Hematopoietic multipotent progenitor cell treated with erythropoietin and hydrocortisone succinate and interleukin-3 and kit ligand, for 17 days (in vitro differentiated cells): ENCODE results near the gene CCDC177.

Experiments used
- DNase-seq: peaks from one replicate; pipeline ENCODE4 v3.0.0-alpha.2; 2015; ENCODE audit warnings: low spot score

CCDC177 gene

DNA sequence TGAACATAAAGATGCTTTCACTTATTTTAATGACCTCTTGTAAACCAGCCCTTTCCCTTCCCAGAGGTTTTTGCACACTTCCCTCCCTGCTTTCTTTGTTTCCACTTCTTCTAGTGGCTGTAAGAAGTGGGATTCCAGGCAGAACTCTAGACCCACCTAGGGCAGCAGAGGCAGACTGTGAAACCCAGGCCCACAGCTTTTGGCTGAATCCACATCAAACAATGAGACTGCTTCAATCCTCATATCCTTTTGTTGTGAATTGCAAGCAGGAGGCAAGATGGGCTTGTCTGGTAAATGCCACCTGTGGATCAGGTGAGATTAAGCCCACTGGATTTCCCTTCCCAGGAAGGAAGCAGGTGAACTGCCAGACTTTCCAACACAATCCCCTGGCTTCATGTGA, 12.8 kb downstream of the CCDC177 start:
- no peak for DNase-seq

DNA sequence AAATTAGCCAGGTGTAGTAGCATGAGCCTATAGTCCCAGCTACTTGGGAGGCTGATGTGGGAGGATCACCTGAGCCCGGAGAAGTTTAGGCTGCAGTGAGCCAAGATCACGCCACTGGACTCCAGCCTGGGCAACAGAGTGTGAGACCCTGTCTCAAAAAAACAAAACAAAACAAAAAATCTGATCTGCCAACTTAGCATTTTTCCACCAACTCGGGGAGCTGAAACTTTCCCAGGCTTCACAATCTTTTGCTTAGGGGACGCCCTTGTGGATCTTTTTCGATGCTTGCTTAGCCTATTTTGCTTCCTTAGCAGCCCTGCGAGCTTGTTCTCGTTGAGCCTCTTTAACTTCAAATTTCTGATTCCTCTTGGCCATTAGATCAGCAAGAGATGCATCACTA, 13.8 kb downstream of the CCDC177 start:
- DNase-seq, result no peak

DNA sequence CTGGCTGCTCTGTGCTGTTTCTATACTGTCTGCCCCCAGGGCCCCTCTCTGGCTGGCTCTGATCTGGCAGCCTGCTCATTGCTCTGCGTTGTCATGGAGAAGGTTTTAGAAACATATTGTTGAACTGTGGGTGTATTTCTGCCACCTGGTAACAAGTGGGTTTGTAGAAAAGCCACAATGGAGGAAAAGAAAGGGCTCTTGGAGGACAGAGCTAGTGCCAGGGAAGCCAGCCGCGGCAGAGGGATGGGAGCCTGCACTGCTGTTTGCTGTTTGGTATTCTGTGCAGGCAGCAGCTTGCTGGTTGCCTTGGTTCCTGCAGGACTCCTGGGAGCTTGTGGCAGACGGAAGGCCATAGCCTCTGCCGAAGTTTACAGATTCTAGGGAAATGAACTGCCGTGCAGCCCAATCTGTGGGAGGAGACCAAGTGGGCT, 15.1 kb downstream of the CCDC177 start:
- no peak for DNase-seq

DNA sequence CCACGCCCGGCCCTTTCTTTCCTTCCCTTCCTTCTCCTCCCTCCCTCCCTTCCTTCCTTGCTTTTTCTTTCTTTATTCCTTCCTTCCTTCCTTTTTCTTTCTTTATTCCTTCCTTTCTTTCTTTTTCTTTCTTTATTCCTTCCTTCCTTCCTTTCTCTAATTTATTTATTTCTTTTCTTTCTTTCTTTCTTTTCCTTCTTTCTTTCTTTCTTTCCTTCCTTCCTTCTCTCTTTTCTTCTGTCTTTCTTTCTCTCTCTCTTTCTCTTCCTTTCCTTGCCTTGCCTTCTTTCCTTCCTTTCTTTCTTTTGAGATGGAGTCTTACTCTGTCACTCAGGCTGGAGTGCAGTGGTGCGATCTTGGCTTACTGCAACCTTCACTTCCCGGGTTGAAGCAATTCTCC, 15.9 kb downstream of the CCDC177 start:
- no peak for DNase-seq

DNA sequence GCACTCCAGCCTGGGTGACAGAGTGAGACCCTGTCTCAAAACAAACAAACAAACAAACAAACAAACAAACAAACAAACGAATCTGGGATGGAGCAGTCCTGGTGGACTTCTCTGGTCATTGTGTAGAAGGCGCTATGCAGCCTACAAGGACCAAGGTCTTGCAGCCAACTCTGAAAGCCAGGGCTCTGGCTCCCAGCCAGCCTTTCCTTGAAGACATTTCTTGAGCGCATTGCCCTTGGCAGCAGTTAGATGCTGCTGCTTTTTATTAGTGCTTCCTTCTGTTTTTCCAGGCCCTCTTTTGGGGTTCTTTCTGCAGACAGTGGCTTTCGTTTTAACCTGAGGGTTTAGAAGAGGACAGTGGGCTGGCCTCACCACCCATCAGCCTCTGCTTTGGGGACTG, 20.2 kb downstream of the CCDC177 start:
- no peak for DNase-seq

DNA sequence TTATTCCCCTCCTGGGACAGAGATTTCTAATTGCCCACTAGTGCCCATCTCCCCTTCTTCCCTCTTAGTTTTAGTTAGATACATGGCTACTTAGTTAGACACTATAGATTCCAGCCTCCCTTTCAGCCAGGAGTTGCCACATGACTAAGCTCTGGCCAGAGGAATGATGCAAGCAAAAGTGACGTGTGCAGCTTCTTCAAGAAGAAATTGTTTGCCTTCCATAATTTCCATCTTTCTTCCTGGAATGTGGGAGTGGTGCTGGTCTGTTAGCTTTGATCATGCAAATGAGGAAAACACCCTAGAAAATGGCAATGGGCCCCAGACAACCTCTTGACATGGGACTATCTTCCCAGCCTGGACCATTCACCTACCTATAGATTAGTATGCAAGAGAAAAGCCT, 21.4 kb downstream of the CCDC177 start:
- DNase-seq, result no peak

DNA sequence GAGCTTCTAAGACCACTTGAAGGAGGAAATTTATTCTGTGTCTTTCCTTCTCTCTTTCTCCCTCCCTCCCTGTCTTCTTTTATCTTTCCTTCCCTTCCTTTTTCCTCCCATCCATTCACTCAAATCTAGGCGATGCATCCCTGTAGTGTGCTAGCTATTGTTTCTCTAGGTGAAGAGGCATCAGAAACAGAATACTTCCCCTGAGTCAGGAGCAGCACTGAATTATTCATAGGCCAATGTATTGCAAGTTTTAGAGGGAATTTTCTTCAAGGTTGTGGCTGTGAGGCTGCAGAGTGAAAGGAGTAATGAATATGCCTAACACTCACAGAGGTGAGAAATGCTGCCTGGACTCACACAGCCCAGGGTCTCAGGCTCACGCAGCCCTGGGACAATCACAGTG, 23.2 kb downstream of the CCDC177 start:
- no peak for DNase-seq

DNA sequence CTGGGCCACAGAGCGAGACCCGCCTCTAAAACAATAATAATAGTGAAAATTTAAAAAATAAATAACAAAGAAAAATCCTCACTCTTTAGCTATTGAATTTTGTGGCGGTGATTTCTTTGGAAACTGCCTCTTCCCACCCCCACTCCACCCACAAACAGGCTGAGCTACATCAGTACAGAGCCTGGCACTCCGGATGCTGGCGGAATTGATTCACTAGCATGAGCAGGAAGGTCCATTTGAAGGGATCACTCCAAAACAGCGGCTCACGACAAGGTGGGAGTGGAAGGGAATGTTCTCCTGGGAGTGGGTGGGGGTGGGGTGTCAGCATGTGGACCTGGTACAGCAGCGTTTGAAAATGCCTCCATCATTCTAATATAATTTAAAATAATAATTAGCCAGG, 26.1 kb downstream of the CCDC177 start:
- DNase-seq, result no peak

DNA sequence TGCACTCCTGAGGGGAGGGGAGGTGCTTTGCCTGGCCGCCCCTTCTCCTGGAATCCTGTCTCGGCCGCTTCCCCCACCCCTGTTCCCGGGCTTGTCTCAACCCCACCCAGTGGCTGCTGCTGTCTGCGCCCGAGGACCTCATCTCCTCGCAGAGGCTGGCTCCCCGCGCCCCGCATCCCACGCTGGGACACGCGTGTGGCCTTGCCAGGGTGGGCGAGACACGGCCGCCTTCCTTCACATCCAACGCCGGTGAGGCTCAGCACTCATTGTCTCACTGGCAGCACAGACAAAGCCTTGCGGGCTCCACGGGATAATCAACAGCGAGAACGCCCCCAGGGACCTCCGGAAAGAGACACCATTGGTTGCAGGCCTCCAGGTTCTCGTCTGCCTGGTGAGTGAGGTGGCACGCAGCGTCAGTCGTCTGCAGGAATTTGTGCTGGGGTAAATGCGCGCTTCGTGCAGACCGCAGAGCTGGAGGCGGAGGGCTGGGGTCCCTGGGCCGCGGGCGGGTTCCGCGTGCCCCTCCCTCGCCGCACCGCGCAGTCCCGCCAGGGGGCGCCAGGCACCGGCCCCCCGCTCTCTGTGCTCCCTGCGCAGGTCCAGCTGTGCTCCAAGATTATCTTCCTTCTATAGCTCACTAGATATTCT, 26.8 kb downstream of the CCDC177 start:
- no peak for DNase-seq

DNA sequence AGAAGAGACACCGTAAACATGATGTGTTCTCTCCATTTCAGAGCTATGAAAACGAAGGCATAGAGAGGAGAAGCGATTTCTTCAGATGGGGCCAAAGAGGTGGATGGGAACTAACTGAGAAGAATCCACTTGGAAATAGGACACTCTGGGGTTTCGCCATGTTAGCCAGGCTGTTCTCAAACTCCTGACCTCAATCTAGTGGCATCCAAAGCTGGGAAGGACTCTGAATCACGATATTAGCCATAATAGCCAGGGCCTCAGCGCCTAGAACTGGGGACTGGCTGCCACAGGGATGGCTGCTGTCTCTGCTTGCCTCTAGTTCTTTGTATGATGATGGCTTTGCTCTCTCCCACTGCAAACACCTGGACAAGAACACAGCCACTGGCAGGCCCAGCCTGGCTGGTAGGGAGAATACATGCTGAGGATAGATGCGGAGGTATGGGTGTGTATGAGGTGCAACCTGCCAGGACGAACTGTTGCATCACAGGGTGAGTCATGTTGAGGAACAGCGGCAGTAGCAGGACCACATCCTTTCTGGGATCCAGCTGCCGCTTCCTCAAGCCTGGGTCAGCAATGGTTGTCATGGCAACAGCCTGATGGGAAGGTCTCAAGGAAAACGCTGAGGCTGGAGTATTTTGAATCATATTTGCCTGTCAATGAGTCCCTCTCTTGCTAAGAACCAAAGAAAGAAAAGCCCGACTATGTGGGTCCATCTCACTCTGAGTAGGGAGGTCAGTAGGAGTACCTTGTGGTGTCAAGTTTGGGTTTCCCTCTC, 31.1 kb downstream of the CCDC177 start:
- DNase-seq, result no peak

DNA sequence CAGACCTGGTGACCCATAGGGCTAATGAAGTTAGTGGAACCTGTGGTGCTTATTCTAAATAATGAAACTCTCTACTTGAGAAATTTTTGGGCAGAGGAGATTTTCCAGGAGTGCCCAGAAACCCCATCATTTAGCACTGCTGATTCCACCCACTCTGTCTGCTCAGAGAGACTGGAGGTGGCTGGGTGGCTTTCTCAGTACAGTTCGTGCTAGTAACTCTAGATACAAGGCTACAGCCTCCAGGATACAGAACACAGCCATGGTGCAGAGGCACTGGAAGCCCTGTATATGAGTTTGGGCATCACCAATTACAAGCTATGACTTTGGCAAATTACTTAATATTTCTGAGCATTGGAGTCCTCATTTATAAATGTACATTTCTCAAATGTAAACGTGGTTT, 32.4 kb downstream of the CCDC177 start:
- no peak for DNase-seq

DNA sequence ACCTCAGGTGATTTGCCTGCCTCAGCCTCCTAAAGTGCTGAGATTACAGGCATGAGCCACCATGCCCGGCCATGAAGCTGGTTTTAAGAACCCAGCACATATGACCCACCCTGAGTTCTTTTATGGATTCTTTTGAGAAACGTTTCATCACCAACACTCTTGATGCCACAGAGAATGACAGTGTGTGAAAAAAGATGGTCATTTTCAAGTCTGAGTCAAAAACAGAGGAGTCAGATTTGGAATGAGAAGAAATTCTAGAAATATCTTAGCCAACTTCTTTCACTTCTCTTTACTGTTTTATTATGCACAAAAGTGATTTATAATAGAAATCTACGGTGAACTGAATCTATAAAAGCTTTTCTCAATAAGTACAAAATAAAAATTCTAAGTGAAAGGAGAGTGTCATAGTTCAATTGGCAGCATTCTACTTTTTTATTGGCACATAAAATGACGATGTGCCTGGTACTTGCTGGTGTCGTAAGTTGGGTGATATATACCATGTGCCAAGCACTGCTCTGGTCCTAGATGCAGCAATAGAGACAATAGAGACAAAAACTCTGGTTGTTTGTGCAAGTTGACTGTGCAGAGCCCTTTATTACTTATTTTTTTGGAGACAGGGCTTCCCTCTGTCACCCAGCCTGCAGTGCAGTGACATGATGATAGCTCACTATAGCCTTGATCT, 33.9 kb downstream of the CCDC177 start:
- no peak for DNase-seq

DNA sequence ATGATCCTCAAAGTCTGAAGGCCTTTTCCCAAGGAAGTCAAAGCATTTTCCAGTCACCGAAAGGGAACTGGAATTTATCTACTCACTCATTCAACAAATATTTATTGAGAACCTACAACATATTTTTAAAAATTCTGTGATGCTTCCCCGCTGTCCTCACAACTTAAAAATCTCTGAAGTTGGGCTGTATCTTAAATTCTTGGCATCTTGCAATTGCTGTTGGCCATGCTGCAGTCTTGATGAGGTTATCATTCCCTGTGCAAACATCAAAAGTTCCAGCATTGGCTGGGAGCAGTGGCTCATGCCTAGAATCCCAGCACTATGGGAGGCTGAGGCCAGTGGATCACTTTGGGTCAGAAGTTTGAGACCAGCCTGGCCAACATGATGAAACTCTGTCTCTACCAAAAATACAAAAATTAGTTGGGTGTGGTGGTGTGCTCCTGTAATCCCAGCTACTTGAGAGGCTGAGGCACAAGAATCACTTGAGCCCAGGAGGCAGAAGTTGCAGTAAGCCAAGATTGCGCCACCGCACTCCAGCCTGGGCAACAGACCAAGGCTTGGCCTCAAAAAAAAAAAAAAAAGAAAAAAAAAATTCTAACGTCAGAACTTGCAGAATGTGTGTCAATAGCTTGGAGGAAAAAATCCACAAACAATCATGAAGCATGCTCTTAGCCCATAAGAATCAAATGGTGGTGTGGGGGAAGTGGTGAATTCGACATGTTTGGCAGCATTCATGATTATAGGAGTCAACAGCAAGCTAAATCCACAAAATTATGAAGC, 34.9 kb downstream of the CCDC177 start:
- no peak for DNase-seq

DNA sequence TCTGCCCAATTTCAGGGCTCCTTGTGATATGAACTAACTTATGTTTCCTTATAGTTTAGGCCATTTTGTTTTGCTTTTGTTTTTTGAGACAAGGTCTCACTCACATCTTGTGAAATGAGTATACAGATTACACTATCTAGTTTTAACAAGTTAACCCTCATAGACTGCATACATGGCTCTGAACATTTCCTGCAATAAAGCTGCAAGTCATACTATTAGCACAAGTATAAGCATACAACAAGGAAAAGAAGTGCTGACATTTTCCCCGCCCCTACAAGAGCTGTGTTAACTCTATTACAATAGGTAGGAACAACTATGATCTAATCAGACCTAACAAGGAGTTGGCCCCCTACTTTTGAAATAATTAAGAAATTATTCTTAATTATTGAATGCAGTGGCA, 35.9 kb downstream of the CCDC177 start:
- no peak for DNase-seq

DNA sequence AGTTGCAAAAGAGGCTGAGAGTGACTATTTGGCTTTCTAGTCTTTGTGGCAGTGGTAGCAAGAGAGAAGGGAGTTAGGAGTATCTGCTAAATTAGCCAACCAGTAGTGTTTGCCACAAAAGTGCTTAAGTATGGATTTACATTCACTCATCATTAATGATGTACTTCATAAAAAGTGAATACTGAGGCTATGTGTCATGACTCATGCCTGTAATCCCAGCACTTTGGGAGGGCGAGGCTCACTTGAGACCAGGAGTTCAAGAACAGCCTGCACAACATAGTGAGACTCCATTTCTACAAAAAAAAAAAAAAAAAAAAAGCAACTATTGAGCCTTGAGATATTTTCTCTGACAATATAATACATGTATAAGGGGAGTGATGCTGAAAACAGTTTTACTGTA, 36.8 kb downstream of the CCDC177 start:
- DNase-seq, result no peak

DNA sequence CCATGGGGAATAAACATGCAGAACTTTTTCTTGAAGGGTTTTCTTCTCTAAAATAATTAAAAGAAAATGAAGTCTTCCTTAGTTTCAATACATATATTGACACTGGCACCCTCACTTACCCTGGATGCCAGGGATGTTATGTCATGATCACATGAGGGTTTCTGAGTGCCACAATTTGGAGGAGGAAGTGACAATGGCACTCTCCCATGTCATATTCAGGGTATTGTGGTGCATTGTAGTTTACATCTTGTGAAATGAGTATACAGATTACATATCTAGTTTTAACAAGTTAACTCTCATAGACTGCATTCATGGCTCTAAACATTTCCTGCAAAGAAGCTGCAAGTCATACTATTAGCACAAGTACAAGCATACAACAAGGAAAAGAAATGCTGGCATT, 37.7 kb downstream of the CCDC177 start:
- DNase-seq, result no peak

DNA sequence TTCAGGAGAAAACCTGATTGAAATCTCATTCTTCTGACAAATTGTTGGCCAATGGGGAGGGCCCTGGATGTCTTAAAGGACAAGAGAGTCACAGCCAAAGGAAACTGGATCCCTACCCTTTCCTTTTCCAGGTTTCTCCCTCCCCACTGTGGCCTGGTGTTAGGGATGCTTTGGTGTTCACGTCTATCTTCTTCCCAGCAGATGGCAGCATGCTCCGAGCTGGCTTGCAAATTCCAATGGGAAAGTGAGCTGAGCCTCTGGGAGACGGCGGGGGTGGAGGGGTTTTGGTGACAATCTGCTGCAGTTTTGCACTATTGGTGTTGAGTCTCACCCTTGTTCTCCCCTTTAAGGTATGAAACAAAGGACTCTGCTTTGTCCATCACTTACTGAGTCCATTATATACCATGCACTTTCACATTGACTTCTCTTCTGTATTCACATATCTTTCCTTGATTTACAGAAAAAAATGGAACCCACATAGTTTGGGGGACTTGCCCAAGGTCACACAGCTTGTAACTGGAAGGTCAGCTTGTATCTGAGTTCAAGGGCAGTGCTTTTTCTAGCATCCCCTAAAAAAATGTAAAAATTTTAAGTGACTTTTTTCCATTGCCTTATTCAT, 39.3 kb downstream of the CCDC177 start:
- no peak for DNase-seq

DNA sequence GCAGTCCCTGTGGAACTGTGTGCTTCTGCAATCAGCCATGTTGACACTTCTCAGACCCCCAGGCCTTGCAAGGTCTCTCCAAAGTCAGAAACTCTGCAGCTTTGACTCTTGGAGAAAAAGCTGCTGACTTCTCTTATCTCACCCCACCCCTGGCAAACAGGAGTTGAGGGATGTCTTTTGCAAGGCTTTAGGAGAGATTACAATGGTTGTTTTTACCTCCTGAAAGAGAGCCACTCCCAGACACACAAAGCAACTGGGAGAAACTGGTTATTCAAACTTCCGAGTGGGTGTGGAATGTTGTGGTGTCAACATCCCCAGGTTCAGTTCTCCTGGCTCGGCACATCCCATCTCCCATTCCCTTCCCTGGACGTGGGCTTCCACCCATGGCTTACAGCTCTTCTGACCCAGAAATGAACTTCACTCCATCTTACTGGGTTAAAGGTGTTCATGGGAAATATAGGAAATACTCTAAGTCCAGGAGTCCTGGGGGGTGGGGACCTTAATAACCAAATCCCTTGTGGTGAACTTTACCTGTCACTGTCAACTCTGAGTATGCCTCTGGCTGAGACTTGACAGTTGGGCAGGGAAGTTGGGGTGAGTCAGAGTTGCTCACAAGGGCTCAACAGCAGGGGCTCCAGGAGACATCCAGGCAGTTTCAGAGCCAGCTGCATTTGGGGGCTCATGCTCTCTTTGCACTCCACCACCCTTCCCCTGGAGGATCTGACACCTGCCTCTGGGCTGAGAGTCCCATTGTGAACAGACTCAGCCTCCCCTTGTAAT, 41.9 kb downstream of the CCDC177 start:
- no peak for DNase-seq

DNA sequence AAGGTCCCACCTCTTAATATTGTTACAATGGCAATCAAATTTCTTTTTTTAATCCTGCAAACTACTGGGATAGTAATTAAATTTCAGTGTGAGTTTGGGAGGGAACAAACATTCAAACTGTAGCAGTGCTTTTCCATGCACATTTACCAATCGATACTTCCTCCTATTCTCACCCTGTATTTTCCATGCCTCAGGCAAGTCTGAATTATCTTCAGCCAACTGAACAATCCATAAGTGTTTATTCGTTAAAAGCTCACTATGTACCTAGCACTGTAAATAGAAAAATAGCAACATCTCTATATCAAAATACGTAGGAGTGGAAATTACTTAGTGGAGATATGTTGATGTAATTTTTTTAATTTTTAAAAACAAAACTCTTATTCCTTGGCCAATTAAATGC, 43.5 kb downstream of the CCDC177 start:
- no peak for DNase-seq

DNA sequence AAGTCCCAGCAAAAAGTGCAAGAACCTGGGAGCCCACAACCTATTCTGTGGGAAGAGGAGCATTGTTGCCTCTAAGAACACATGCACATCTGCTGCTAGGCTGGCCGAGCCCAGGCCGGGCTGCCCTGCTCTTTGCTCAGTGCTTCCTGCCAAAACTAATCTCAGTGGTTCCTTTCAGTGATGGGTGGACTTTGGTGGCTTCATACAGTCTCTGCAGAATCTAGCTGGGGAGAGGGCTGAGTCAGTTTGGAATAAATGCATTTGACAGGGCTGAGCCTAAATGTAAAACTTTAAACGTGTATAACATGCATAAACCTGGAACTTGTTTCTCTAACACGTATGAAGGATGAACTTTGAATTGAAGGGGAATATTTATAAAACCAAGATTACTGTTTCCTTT, 44.6 kb downstream of the CCDC177 start:
- DNase-seq, result no peak

DNA sequence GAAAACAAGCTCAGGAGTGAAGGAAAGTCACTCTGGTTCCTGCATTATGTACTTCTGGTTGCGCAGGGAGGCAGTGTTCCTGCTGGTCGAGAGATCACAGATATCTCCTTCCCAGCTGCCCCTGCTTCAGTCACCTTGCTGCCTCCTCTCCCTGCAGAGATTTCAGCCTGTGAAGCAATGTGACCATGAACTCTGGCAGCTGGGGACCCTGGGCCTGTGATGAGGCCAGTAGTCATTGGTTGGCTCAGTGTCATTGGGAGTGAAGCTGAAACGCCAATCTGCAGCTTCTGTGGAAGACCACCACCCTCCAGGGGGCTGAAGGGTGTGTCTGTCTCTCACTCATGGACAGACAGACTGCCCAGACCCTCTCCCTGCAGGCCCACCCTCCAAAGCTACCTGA, 45.1 kb downstream of the CCDC177 start:
- no peak for DNase-seq
